Measurements from ENCODE around the gene RPL27A. TPM values are rescaled to one million over a fixed set of nuclear protein-coding genes. Genes with fewer than 3 reads are reported as not detected.

RPL27A gene
- total RNA-seq, 2 donors from 2014 or later = 504 to 846 TPM

DNA sequence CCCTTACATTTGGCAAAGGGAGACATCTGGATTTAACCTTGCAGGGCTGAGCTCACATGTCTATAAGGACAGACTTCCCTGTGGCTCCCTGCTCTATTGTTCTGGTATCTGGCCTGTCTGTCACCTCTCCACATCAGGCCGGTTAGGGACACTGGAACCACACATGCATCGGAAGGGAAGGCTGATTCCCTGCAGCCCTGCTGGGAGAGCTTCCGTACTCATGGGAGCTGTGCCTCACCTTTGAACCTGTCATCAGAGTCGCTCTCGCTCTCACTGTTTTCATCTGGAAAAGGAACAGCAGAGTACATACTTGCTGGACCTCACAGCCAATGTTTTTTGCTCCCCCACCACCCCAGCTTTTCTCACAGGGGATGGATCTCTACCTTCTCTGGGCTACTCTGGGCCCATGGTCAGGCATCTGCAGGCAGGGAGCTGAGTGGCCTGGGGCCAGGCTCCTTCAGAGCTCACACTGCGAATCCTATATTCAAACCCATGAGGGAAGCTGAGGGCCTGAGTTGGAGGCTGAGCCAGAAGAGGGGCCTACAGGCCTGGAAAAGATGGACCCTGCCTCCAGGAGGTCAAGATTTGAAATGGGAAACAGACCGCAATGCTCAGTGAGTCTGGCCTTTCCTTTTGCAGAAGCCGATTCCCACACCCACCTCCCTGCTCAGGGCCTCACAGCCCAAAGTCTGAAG, 31.3 kb downstream of the RPL27A start:
- no peaks in the 10 kb centered on the region for H3K36me3 Mint-ChIP-seq
- no peaks in the 10 kb centered on the region for H3K27me3 Mint-ChIP-seq
- ATAC-seq (no peak), DNase-seq (ENCODE audit: low spot score) (no peak)
- H3K4me1 Mint-ChIP-seq (ENCODE audit: low read depth in 2 of 2) = peaks cover 0 to 11% of the 10 kb centered on the region in 2 donors
- H3K9me3 Mint-ChIP-seq = no peaks in the 10 kb centered on the region
- H3K4me3 Mint-ChIP-seq = no peak overlapping the region
- H3K27ac Mint-ChIP-seq = no peak overlapping the region

DNA sequence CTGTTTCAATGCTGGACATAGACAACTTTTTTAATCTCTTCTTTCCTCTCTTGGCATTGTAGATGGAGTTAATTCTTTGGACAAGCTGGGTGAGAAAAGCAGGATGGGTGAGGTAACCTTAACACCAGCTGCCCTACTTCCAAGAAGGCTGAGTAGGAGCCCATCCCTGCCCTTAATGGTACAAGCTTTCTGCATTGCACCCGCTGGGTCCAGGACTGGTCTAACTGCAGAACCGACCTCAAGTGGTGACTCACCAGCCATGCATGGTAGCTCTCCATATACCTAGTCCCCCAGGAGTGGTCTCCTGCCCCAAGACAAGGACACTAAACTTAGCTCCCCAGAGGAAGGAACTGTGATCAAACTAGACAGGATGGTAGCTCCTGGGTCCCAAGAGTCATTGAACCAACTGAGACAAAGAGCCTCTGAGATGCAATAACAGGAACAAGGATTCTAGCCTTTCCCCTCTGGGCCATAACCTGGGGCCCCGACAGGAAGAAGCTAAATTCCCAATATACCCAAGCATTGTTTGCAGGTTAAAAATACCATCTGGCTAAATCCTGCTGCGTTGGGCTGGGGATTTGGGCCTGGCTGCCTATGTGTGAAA, 32.1 kb downstream of the RPL27A start:
- DNase-seq (ENCODE audit: low spot score) (no peak), ATAC-seq (no peak)
- no peaks in the 10 kb centered on the region for H3K9me3 Mint-ChIP-seq
- H3K27ac Mint-ChIP-seq = no peak overlapping the region
- no peak overlapping the region for H3K4me3 Mint-ChIP-seq
- peaks cover 0 to 11% of the 10 kb centered on the region in 2 donors for H3K4me1 Mint-ChIP-seq (ENCODE audit: low read depth in 2 of 2)
- no peaks in the 10 kb centered on the region for H3K36me3 Mint-ChIP-seq
- H3K27me3 Mint-ChIP-seq = no peaks in the 10 kb centered on the region

DNA sequence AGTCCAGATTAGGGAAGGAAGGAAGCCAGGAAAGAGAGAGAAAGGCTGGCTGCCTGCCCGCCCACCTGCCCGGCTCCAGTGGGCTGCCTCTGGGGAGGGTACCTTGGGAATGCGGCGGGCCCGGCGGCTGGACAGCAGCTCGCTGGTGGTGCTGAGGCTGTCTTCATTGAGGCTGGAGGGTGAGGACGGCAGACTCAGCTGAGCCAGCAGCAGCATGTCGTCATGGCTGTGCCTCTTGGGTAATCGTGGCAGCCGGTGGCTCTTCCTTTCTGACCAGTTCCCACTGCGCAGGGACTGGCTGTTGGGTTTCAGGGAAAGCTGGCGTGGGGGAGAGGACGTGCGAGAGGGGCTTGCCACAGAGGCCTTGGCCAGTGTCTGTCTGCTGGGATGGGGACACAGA, 32.9 kb downstream of the RPL27A start:
- ATAC-seq (no peak), DNase-seq (ENCODE audit: low spot score) (no peak)
- H3K36me3 Mint-ChIP-seq = no peaks in the 10 kb centered on the region
- H3K9me3 Mint-ChIP-seq = no peaks in the 10 kb centered on the region
- H3K4me3 Mint-ChIP-seq = no peak overlapping the region
- H3K27ac Mint-ChIP-seq = no peak overlapping the region
- no peaks in the 10 kb centered on the region for H3K27me3 Mint-ChIP-seq
- H3K4me1 Mint-ChIP-seq (ENCODE audit: low read depth in 2 of 2) = peaks cover 0 to 11% of the 10 kb centered on the region in 2 donors

DNA sequence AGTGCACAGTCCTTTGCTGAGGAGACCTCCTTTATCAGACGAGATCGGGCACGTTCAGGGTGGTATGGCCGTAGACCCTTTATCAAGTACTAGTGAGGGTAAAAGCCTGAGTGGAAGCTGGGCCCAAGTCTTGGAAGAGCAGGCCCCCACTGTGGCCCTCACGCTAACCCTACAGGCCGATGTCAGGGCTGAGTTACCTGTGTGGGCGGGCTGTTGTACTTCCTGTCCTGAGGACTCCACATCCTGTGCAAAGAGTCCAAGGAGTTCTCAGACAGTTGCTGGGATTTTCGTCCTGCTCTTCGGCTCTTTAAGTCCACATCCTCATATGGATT, 34.9 kb downstream of the RPL27A start:
- Mint-ChIP-seq H3K4me3 (no peak overlapping the region), H3K4me1 (ENCODE audit: low read depth in 2 of 2) (peaks cover 0 to 13% of the 10 kb centered on the region in 2 donors), H3K27ac (peak overlapping the region in 1 of 2 donors; percentile 45), H3K9me3 (no peaks in the 10 kb centered on the region), H3K36me3 (no peaks in the 10 kb centered on the region), H3K27me3 (no peaks in the 10 kb centered on the region)
- no peak for ATAC-seq
- DNase-seq (ENCODE audit: low spot score) = no peak

DNA sequence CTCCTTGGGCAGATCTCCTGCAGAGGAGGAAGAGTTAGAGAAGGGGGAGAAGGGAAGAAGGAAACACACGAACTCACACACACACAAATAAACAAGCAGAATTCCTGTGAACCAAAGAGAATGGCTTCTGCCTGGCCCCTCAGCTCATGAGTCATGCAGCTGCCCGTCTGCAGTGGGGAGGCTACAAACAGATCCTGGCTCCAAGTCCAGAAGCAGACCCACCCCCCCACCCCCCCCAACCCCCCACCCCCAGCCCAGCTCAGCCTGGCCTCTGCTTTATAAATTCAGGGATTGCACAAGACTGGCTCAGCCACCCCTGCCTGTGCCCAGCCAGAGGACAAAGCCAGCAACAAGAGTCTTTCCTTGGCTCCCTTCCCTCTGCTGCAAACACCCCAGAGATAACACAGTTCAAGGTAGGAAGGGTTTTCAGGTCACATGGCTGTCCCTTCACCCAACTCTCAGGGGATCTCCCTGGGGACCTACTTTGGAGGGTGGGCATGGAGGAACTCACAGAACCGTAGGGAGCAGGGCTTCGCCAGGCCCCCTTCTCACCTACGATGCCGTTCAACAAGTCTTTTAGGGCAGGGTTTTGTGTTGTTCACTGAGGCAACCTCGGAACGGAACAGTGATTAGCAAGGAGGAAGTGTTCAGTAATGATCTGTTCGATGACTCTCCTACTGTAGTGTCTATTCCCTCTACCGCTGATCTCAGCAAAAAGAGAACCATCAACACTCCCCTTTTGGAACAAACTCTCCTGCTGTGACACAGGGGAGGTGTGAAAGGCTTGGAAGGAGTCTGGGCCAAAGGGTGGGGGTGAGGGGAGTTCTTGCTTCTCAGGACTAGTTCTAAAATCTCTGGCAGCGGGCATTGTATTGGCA, 35.5 kb downstream of the RPL27A start:
- Mint-ChIP-seq H3K4me1 (ENCODE audit: low read depth in 2 of 2) (peaks cover 0 to 13% of the 10 kb centered on the region in 2 donors), H3K4me3 (no peak overlapping the region), H3K9me3 (no peaks in the 10 kb centered on the region), H3K36me3 (no peaks in the 10 kb centered on the region), H3K27me3 (no peaks in the 10 kb centered on the region), H3K27ac (no peak overlapping the region)
- ATAC-seq (no peak), DNase-seq (ENCODE audit: low spot score) (no peak)

DNA sequence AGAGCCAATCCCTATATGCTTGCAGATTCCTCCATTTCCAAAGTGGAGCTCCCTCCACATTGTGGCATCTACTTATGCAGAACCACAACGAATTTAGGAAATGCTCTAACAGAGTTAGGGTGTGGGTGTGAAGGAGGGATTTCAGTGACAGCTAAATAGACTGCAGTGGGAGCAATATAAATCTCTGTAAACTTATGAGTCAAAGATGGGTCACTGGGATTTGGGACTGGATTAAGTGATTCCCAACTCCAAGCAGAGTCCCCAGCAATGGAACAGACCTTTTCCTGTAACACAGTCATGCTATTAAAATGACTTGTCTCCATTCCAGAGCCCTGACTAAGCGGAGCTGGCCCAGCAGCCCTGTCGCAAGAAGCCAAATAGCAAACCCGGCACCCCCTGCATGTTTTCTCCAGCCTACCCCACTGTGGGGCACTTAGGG, 36.6 kb downstream of the RPL27A start:
- no peaks in the 10 kb centered on the region for H3K36me3 Mint-ChIP-seq
- ATAC-seq (no peak), DNase-seq (ENCODE audit: low spot score) (no peak)
- no peaks in the 10 kb centered on the region for H3K27me3 Mint-ChIP-seq
- H3K27ac Mint-ChIP-seq = no peak overlapping the region
- H3K4me1 Mint-ChIP-seq (ENCODE audit: low read depth in 2 of 2) = peaks cover 0 to 13% of the 10 kb centered on the region in 2 donors
- no peak overlapping the region for H3K4me3 Mint-ChIP-seq
- no peaks in the 10 kb centered on the region for H3K9me3 Mint-ChIP-seq

DNA sequence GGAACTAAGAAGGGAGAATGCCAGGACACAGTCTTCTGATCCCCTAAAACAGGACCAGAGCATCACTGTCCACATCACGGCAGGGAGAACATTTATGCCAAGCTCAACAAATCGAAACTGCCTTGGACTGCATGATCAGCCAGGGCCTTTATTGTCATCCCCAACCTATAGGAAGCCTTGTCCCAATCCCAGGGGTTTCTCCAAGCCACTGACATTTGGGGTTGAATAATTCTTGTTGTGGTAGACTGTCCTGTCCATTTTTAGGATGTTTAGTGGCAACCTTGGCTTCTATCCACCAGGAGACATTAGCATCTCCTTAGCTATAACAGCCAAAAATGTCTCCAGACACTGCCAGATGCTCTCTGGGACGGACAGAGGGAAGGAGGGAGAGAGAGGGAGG, 37.1 kb downstream of the RPL27A start:
- no peaks in the 10 kb centered on the region for H3K36me3 Mint-ChIP-seq
- ATAC-seq = no peak
- H3K27ac Mint-ChIP-seq = no peak overlapping the region
- no peaks in the 10 kb centered on the region for H3K9me3 Mint-ChIP-seq
- H3K4me1 Mint-ChIP-seq (ENCODE audit: low read depth in 2 of 2) = peaks cover 0 to 9% of the 10 kb centered on the region in 2 donors
- no peak overlapping the region for H3K4me3 Mint-ChIP-seq
- H3K27me3 Mint-ChIP-seq = no peaks in the 10 kb centered on the region
- DNase-seq (ENCODE audit: low spot score) = no peak

DNA sequence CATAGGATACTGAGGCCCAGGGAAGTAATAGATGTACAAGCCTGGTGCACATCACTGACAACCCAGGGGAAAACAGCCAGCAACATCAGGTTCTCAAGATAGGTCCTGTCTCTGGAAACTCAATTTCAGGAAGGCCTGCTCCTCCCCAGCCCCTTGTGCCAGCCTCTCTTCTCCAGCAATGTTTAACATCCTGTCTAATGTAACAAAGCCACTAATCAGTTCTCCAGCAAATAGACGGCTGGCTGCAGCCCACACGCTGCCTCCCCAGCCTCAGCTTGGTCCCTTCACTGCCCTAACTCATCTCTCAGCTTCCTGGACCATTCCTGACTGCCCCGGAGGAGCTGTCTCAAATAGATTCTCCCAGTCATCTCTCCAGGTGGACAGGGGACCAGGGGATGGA, 37.8 kb downstream of the RPL27A start:
- Mint-ChIP-seq H3K36me3 (no peaks in the 10 kb centered on the region), H3K4me1 (ENCODE audit: low read depth in 2 of 2) (peaks cover 0 to 9% of the 10 kb centered on the region in 2 donors), H3K9me3 (no peaks in the 10 kb centered on the region), H3K27ac (no peak overlapping the region), H3K27me3 (no peaks in the 10 kb centered on the region), H3K4me3 (no peak overlapping the region)
- no peak for DNase-seq (ENCODE audit: low spot score)
- ATAC-seq = no peak

DNA sequence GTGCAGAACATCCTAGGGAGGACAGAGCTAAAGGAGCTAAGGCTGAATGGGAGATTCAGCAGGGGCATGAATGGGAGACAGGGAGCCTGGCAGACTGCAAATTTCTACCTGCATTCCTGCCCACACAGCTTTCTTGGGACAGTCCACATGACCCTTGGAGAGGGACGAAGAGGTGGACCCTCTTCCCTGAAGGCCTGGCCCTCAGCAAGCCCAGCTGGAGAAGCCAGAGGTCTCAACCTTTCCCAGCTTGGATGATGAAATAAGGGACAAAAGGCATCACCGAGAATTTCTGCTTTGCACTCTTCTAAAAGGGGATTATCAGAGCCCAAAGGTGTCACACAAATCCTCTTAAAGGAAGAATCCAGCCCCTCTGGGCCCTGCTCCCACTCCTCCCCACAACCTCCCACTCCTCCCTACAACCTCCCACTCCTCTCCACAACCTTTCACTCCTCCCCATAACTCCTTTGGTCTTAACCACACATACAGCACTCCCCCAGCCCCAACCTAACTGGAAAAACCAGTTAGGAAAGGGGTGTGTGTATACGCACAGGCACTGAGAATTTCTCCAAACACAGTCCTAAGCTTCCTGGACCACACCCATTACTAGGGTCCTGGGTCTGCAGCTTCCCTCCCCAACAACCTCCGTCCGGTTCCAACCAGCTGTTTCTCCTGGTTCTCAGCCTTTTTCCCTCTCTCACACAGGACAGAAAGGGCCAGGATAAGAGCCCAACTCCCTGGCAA, 38.4 kb downstream of the RPL27A start:
- Mint-ChIP-seq H3K27ac (no peak overlapping the region), H3K9me3 (no peaks in the 10 kb centered on the region), H3K4me3 (no peak overlapping the region), H3K36me3 (no peaks in the 10 kb centered on the region), H3K27me3 (no peaks in the 10 kb centered on the region), H3K4me1 (ENCODE audit: low read depth in 2 of 2) (peaks cover 0 to 9% of the 10 kb centered on the region in 2 donors)
- ATAC-seq (no peak), DNase-seq (ENCODE audit: low spot score) (no peak)

DNA sequence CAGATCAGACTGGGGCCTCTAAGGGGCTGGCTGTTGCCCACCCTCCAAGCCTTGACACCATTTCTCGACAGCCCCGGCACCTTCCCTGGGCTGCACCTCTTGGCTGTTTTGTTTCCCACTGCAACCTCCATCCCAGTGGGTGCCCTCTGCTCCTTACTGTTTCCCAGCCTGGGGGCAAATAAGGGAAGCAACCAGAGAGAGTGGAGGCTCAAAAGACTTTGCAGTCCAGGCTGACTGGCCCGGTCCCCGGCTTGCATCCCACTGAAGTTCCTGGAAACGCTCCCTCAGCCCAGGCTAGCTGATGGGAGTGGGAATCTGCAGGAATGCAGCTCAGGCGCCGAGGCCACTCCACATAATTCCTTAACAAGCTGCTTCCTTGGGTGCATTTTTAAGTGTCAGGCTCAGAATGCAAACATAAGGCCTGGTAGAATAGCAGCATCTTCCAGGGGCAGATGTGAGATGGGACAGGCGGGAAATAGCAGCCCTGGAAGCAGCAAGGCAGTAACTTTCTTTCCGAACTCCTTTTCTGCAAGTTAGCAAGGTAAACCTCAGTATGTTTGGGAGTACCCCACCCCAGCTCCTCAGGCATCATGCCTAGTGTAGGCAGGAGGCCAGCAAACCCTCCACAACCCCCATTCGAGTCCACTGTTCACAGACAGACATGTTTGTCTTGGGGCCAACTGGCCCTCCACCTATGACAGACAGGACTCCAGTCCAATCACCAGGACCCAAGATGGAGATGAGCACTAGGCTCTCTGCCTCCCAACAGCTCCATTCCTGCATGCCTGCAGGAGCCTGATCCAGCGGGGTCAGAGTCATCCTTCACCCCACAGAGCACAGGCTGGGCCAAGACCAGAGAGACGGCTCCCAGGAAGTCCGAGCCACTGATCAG, 39.3 kb downstream of the RPL27A start:
- H3K4me1 Mint-ChIP-seq (ENCODE audit: low read depth in 2 of 2) = peaks cover 0 to 9% of the 10 kb centered on the region in 2 donors
- H3K36me3 Mint-ChIP-seq = no peaks in the 10 kb centered on the region
- H3K27me3 Mint-ChIP-seq = no peaks in the 10 kb centered on the region
- DNase-seq (ENCODE audit: low spot score) (no peak), ATAC-seq (peak in 1 of 2 donors; percentile 6)
- no peak overlapping the region for H3K27ac Mint-ChIP-seq
- H3K9me3 Mint-ChIP-seq = no peaks in the 10 kb centered on the region
- H3K4me3 Mint-ChIP-seq = no peak overlapping the region

DNA sequence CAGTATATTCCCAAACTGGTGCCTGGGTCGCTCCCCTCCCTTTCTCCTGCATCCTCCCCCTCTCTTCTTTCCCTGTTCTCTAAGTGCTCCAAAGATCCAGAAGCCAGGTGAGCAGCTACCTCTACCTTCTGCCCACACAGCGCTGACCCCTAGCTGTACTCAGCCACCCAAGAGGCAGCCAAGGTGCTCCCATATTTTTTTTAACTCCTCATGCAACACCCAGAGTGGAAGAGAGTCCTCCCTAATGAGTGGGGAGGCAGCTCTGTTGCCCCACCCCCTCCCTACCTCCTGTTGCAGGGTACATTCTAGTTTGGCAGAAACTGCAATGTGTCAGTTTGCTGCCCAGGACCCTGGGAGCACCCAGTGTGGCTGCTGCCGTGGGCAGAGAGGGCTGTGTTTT, 40.2 kb downstream of the RPL27A start:
- DNase-seq (ENCODE audit: low spot score) (no peak), ATAC-seq (no peak)
- Mint-ChIP-seq H3K9me3 (no peaks in the 10 kb centered on the region), H3K27me3 (peaks cover 0 to 3% of the 10 kb centered on the region in 2 donors), H3K36me3 (no peaks in the 10 kb centered on the region), H3K4me1 (ENCODE audit: low read depth in 2 of 2) (peaks cover 0 to 2% of the 10 kb centered on the region in 2 donors), H3K4me3 (no peak overlapping the region), H3K27ac (no peak overlapping the region)

DNA sequence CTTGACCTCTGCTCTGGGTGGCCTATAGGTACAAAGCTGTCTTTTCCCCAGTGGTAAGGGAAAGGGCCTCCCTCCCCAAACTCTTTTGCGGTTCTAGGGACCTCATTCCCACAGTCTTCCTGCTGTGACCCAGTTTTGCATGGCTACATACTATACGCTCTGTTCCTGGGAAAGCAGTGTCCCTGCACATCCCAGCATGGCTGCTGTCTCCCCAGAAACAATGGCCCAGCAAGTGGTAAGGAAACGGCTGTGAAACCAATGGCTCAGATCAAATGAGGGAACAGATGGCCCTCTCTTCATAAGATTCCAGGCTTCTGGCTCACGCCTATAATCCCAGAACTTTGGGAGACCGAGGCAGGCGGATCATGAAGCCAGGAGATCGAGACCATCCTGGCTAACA, 41.1 kb downstream of the RPL27A start:
- ATAC-seq (no peak), DNase-seq (ENCODE audit: low spot score) (no peak)
- Mint-ChIP-seq H3K9me3 (no peaks in the 10 kb centered on the region), H3K4me3 (no peak overlapping the region), H3K36me3 (no peaks in the 10 kb centered on the region), H3K4me1 (ENCODE audit: low read depth in 2 of 2) (peaks cover 0 to 2% of the 10 kb centered on the region in 2 donors), H3K27me3 (peaks cover 3% of the 10 kb centered on the region in 2 donors), H3K27ac (no peak overlapping the region)

DNA sequence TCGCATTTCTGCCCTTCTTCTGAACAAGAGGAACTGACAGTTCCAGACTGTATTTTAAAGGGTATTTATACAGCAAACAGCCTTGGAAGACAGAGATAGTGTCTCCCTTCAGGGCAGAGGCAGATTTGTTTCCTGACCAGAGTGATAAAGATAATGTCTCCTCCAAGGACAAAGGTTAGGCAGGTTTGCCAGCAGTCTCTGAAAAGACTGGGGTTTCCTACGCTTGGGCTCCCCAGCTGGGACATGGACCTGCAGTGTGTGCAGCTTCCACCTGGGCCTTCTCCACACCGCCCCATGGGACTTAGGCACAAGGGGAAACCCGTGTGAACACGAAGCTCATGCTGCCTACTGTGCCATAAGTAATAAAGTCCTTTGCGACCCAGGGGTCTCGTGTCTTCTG, 42.1 kb downstream of the RPL27A start:
- no peak overlapping the region for H3K27ac Mint-ChIP-seq

More for the DNA sequence above, 42.1 kb downstream of the RPL27A start:
- Mint-ChIP-seq H3K27me3 (peaks cover 3 to 5% of the 10 kb centered on the region in 2 donors), H3K4me3 (no peak overlapping the region), H3K4me1 (ENCODE audit: low read depth in 2 of 2) (peaks cover 0 to 2% of the 10 kb centered on the region in 2 donors), H3K36me3 (no peaks in the 10 kb centered on the region), H3K9me3 (no peaks in the 10 kb centered on the region)
- no peak for DNase-seq (ENCODE audit: low spot score)
- no peak for ATAC-seq

All from natural killer cell treated with Interleukin-12 subunit alpha and Interleukin-12 subunit beta and Interleukin-15 and Interleukin-18, amount 100 ng/mL, for 72 hours (primary cell).